Prostate gland (tissue), 2 donors: Measurements from ENCODE around the gene CYP19A1. TPM values are rescaled to one million over a fixed set of nuclear protein-coding genes. Genes with fewer than 3 reads are reported as not detected.

Source experiments
- DNase-seq: peaks from one replicate; pipeline ENCODE4 v3.0.0-alpha.2; 2019; ENCODE audit warnings: low spot score
- H3K27ac ChIP-seq, 2 donors: fragments of 200-600 bp; sonication (generic); 2 replicates each; pipeline ENCODE4 v1.5.1; 2017 to 2019
- H3K27me3 ChIP-seq: fragments of 200-600 bp; sonication (generic); replicated peaks from 2 replicates; pipeline ENCODE4 v1.5.1; 2019; ENCODE audit not compliant: insufficient read depth
- H3K36me3 ChIP-seq, 2 donors: fragments of 200-600 bp; sonication (generic); 1 replicate in 1 of 2; 2 replicates in 1 of 2; pipeline versions ENCODE4 v1.5.1 to v1.8.1; 2017 to 2019
- H3K4me1 ChIP-seq: fragments of 200-600 bp; sonication (generic); replicated peaks from 2 replicates; pipeline ENCODE4 v1.5.1; 2019
- H3K4me3 ChIP-seq, 2 donors: fragments of 200-600 bp; sonication (generic); 2 replicates each; pipeline ENCODE4 v1.5.1; 2017 to 2019
- H3K9me3 ChIP-seq: fragments of 200-600 bp; sonication (generic); 2 replicates; pipeline ENCODE4 v1.5.1; 2017
- CTCF ChIP-seq, 4 experiments: fragments of 200-600 bp in 2 of 4; fragments of 450-650 bp in 2 of 4; sonication (generic) in 2 of 4; IDR thresholded peaks; 1 replicate in 3 of 4; 2 replicates in 1 of 4; pipeline ENCODE4 v1.5.1; 2016 to 2019; ENCODE audit warnings: antibody characterized with exemption in 4 of 4, mild to moderate bottlenecking in 2 of 4, moderate library complexity in 2 of 4
- POLR2A ChIP-seq: fragments of 450-650 bp; IDR thresholded peaks from one replicate; pipeline ENCODE4 v1.6.1; 2016; ENCODE audit warnings: antibody characterized with exemption, mild to moderate bottlenecking
- POLR2AphosphoS5 ChIP-seq: sonication (generic); formaldehyde crosslinking; IDR thresholded peaks from one replicate; pipeline ENCODE4 v1.6.1; 2017; ENCODE audit warnings: antibody characterized with exemption
- WGBS: methylation state at CpG from one replicate; pipeline ENCODE4 v1.1.5; 2018; 5-methylcytosine and 5-hydroxymethylcytosine counted together
- intact Hi-C: fragments of 100-400 bp; cut with DNase I; formaldehyde crosslinking; loops from one replicate; pipeline ENCODE4 v1.14.2; 2022
- total RNA-seq, 2 donors: library from RNA; depleted of rRNA; stranded (reverse); fragments of >200 nt; gene quantifications; one replicate each; pipeline ENCODE4 v1.1.0, GENCODE V29; 2016

Gene CYP19A1
- total RNA-seq, 2 donors from 2014 or later, result 4.4 TPM; not detected in 1

GRCh38 chr15:51180011-51180410 lies 158.4 kb downstream of the CYP19A1 start:
- no peaks in the 10 kb centered on the region for H3K27me3 ChIP-seq
- DNase-seq, result no peak
- no peaks in the 10 kb centered on the region for H3K4me1 ChIP-seq
- 84% methylated on average over 3 of the region's 3 CpGs for WGBS
- TF ChIP-seq POLR2AphosphoS5, result no peak
- no peak for TF ChIP-seq POLR2A
- TF ChIP-seq CTCF (IDR thresholded peaks at IDR 0.05), result no peak
- H3K27ac ChIP-seq, result no peak overlapping the region
- no peak overlapping the region for H3K4me3 ChIP-seq
- intact Hi-C loops, result no loop called here
- H3K9me3 ChIP-seq, result no peaks in the 10 kb centered on the region
- H3K36me3 ChIP-seq, result no peaks in the 10 kb centered on the region

GRCh38 chr15:51172193-51172592 lies 166.2 kb downstream of the CYP19A1 start:
- intact Hi-C loops, result no loop called here
- TF ChIP-seq CTCF (IDR thresholded peaks at IDR 0.05) (no peak), POLR2AphosphoS5 (no peak), POLR2A (no peak)
- no peaks in the 10 kb centered on the region for H3K9me3 ChIP-seq
- no peak for DNase-seq
- no peak overlapping the region for H3K27ac ChIP-seq
- no peak overlapping the region for H3K4me3 ChIP-seq
- H3K36me3 ChIP-seq, result no peaks in the 10 kb centered on the region
- H3K27me3 ChIP-seq, result no peaks in the 10 kb centered on the region
- 5% methylated on average over 3 of the region's 3 CpGs for WGBS
- H3K4me1 ChIP-seq, result no peaks in the 10 kb centered on the region

- intact Hi-C loops, result no loop called here
- no peak for TF ChIP-seq POLR2AphosphoS5
- no peaks in the 10 kb centered on the region for H3K27me3 ChIP-seq
- no peaks in the 10 kb centered on the region for H3K4me1 ChIP-seq
- no peak overlapping the region for H3K4me3 ChIP-seq
- no peak for DNase-seq
- H3K36me3 ChIP-seq, result no peaks in the 10 kb centered on the region
- H3K27ac ChIP-seq, result no peak overlapping the region
- no peaks in the 10 kb centered on the region for H3K9me3 ChIP-seq
- WGBS, result 70% methylated on average over 3 of the region's 3 CpGs
Observed at GRCh38 chr15:51171634-51171932, 166.8 kb downstream of the CYP19A1 start.

GRCh38 chr15:51170882-51171633 lies 167.3 kb downstream of the CYP19A1 start:
- 71% methylated on average over 11 of the region's 11 CpGs for WGBS
- no peaks in the 10 kb centered on the region for H3K9me3 ChIP-seq
- TF ChIP-seq POLR2AphosphoS5 (no peak), POLR2A (no peak), CTCF (IDR thresholded peaks at IDR 0.05) (no peak)
- H3K27me3 ChIP-seq, result no peaks in the 10 kb centered on the region
- intact Hi-C loops, result no loop called here
- no peak for DNase-seq
- H3K36me3 ChIP-seq, result no peaks in the 10 kb centered on the region
- H3K27ac ChIP-seq, result no peak overlapping the region
- H3K4me3 ChIP-seq, result no peak overlapping the region
- no peaks in the 10 kb centered on the region for H3K4me1 ChIP-seq

- no peak for DNase-seq
- intact Hi-C loops, result no loop called here
- Histone ChIP-seq H3K36me3 (no peaks in the 10 kb centered on the region), H3K9me3 (no peaks in the 10 kb centered on the region), H3K27me3 (no peaks in the 10 kb centered on the region), H3K4me3 (no peak overlapping the region), H3K4me1 (no peaks in the 10 kb centered on the region), H3K27ac (no peak overlapping the region)
- TF ChIP-seq POLR2AphosphoS5, result no peak
Observed at GRCh38 chr15:51168700-51169099, 169.7 kb downstream of the CYP19A1 start.

GRCh38 chr15:51163843-51164242 lies 174.6 kb downstream of the CYP19A1 start:
- Histone ChIP-seq H3K9me3 (no peaks in the 10 kb centered on the region), H3K4me3 (no peak overlapping the region), H3K27ac (no peak overlapping the region), H3K36me3 (no peaks in the 10 kb centered on the region), H3K4me1 (no peaks in the 10 kb centered on the region), H3K27me3 (no peaks in the 10 kb centered on the region)
- WGBS, result 85% methylated on average over 9 of the region's 9 CpGs
- intact Hi-C loops, result loop anchor here (1.0 to 5.0 kb wide), 2 partner anchors 28 to 218 kb away; no protein-coding TSS in a partner anchor
- TF ChIP-seq CTCF (IDR thresholded peaks at IDR 0.05), result no peak
- DNase-seq, result no peak
